Vagina (tissue), 2 donors: Measurements from ENCODE around the gene LRRFIP1. TPM values are rescaled to one million over a fixed set of nuclear protein-coding genes. Genes with fewer than 3 reads are reported as not detected.

Experiments used
- DNase-seq, 2 donors: peaks; one replicate each; pipeline ENCODE4 v3.0.0-alpha.2; 2017; ENCODE audit errors: extremely low spot score in 2 of 2
- H3K27ac ChIP-seq: fragments of 200-600 bp; sonication (generic); one replicate; pipeline ENCODE4 v1.5.1; 2019
- H3K27me3 ChIP-seq: fragments of 200-600 bp; sonication (generic); one replicate; pipeline ENCODE4 v1.5.1; 2019
- H3K36me3 ChIP-seq, 2 donors: fragments of 200-600 bp; sonication (generic); one replicate each; pipeline ENCODE4 v1.5.1; 2017 to 2019
- H3K4me1 ChIP-seq: fragments of 200-600 bp; sonication (generic); one replicate; pipeline ENCODE4 v1.5.1; 2019
- H3K4me3 ChIP-seq, 2 donors: fragments of 200-600 bp; sonication (generic); 1 replicate in 1 of 2; 2 replicates in 1 of 2; pipeline ENCODE4 v1.5.1; 2016 to 2019
- H3K9me3 ChIP-seq: fragments of 200-600 bp; sonication (generic); one replicate; pipeline ENCODE4 v1.5.1; 2019
- POLR2A ChIP-seq, 2 donors: fragments of 450-650 bp; IDR thresholded peaks; one replicate each; pipeline ENCODE4 v1.6.1; 2017; ENCODE audit warnings: antibody characterized with exemption in 2 of 2, mild to moderate bottlenecking in 2 of 2, moderate library complexity in 2 of 2
- POLR2AphosphoS5 ChIP-seq, 2 donors: sonication (generic); formaldehyde crosslinking; IDR thresholded peaks; one replicate each; pipeline ENCODE4 v1.9.0; 2017; ENCODE audit warnings: antibody characterized with exemption in 2 of 2, mild to moderate bottlenecking in 2 of 2, low read depth in 1 of 2; ENCODE audit not compliant: insufficient read depth in 1 of 2
- intact Hi-C: fragments of 100-400 bp; cut with DNase I; formaldehyde crosslinking; loops from one replicate; pipeline ENCODE4 v1.15.1; 2023
- total RNA-seq: library from RNA; depleted of rRNA; stranded (reverse); fragments of >200 nt; gene quantifications from one replicate; pipeline ENCODE4 v1.2.3, GENCODE V29; 2016
- TF ChIP-seq, protein P1 (sequence below), 3 experiments: fragments of 450-650 bp in 2 of 3; fragments of 200-600 bp in 1 of 3; sonication (generic) in 1 of 3; IDR thresholded peaks; one replicate each; pipeline ENCODE4 v1.5.1; 2017 to 2019; ENCODE audit warnings: antibody characterized with exemption in 3 of 3, mild to moderate bottlenecking in 2 of 3, moderate library complexity in 2 of 3

LRRFIP1 gene
- total RNA-seq, 1 donor from 2014 or later = 132 TPM

DNA sequence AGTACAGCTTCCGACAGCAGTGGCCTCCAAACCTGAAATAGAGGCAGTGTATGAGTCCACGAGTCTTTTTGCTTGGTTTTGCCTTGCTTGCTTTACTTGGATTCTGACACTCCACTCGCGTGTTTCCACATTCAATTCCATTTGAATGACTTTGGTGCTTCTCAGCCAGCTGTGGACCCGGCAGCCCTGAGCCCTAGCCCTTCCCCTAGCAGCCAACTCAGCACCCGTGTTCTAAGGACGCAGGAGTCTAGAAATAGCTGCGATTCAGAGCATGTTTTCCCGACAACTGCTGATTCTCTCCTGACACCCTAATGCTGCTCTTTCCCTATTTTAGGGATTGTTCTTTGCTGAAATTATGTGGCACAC, 20.6 kb downstream of the LRRFIP1 start:
- H3K27ac ChIP-seq = no peak overlapping the region
- DNase-seq = no peak

GRCh38 chr2:237649541-237650454, 22.4 kb downstream of the LRRFIP1 start:
- Histone ChIP-seq H3K27ac (no peak overlapping the region), H3K4me3 (no peak overlapping the region), H3K27me3 (no peaks in the 10 kb centered on the region), H3K4me1 (no peaks in the 10 kb centered on the region), H3K9me3 (no peaks in the 10 kb centered on the region), H3K36me3 (no peaks in the 10 kb centered on the region)
- intact Hi-C loops = no loop called here
- TF ChIP-seq POLR2AphosphoS5 (IDR thresholded peaks at IDR 0.05; ENCODE audit: insufficient read depth in 1 of 2, low read depth in 1 of 2) (no peak), POLR2A (IDR thresholded peaks at IDR 0.05) (no peak)
- TF ChIP-seq, protein P1, sequence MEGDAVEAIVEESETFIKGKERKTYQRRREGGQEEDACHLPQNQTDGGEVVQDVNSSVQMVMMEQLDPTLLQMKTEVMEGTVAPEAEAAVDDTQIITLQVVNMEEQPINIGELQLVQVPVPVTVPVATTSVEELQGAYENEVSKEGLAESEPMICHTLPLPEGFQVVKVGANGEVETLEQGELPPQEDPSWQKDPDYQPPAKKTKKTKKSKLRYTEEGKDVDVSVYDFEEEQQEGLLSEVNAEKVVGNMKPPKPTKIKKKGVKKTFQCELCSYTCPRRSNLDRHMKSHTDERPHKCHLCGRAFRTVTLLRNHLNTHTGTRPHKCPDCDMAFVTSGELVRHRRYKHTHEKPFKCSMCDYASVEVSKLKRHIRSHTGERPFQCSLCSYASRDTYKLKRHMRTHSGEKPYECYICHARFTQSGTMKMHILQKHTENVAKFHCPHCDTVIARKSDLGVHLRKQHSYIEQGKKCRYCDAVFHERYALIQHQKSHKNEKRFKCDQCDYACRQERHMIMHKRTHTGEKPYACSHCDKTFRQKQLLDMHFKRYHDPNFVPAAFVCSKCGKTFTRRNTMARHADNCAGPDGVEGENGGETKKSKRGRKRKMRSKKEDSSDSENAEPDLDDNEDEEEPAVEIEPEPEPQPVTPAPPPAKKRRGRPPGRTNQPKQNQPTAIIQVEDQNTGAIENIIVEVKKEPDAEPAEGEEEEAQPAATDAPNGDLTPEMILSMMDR (IDR thresholded peaks at IDR 0.05) = no peak
- DNase-seq = no peak

More for the DNA sequence above, 20.6 kb downstream of the LRRFIP1 start:
- no peak for TF ChIP-seq POLR2A (IDR thresholded peaks at IDR 0.05)
- TF ChIP-seq, protein P1 (IDR thresholded peaks at IDR 0.05) = no peak
- no peak for TF ChIP-seq POLR2AphosphoS5 (IDR thresholded peaks at IDR 0.05; ENCODE audit: insufficient read depth in 1 of 2, low read depth in 1 of 2)
- Histone ChIP-seq H3K9me3 (no peaks in the 10 kb centered on the region), H3K36me3 (no peaks in the 10 kb centered on the region), H3K4me1 (no peaks in the 10 kb centered on the region), H3K27me3 (no peaks in the 10 kb centered on the region), H3K4me3 (no peak overlapping the region)
- intact Hi-C loops = no loop called here

DNA sequence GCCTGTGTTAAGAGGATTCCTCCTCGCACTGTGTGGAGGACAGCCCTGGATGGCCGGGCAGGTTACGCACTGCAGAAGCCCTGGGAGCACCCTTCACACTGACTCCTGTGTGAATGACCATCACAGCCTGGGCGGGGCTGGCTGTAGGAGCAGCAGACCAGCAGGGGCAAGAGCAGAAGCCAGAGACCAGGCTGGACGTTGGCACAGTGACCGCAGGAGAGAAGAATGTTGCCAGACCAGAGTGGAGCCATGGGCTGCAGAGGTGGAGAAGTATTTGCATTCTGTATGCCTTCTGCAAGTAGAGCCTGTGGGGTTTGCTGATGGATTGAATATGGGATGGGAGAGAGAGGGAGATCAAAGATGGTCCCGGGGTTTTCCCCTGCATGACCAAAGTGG, 23.1 kb downstream of the LRRFIP1 start:
- H3K9me3 ChIP-seq = no peaks in the 10 kb centered on the region
- H3K4me3 ChIP-seq = no peak overlapping the region
- DNase-seq = no peak
- H3K36me3 ChIP-seq = no peaks in the 10 kb centered on the region
- no peak for TF ChIP-seq POLR2AphosphoS5 (IDR thresholded peaks at IDR 0.05; ENCODE audit: insufficient read depth in 1 of 2, low read depth in 1 of 2)
- no peak for TF ChIP-seq POLR2A (IDR thresholded peaks at IDR 0.05)
- TF ChIP-seq, protein P1 (IDR thresholded peaks at IDR 0.05) = no peak
- no peaks in the 10 kb centered on the region for H3K4me1 ChIP-seq
- intact Hi-C loops = no loop called here
- H3K27ac ChIP-seq = no peak overlapping the region
- no peaks in the 10 kb centered on the region for H3K27me3 ChIP-seq

DNA sequence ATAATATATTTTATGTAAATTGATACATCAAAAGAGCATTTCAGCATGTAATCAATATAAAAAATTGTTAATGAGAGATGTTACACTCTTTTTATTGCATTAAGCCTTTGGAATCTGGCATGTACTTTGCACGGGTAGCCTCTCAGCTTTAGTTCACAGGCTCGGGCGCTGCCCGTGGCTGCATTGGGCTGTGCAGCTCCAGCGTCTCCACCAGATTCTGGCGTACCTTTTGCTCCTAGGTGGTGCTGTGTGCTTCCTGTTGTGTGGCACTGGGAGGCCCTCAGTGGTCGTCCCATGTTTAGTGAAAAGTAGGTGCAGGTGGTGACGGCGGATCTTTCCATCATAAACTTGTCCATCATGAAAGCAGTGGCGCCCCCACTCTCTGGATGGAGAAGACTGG, 24.4 kb downstream of the LRRFIP1 start:
- H3K27me3 ChIP-seq = no peaks in the 10 kb centered on the region
- no peak overlapping the region for H3K27ac ChIP-seq
- no peaks in the 10 kb centered on the region for H3K9me3 ChIP-seq
- intact Hi-C loops = no loop called here
- H3K36me3 ChIP-seq = no peaks in the 10 kb centered on the region
- TF ChIP-seq POLR2AphosphoS5 (IDR thresholded peaks at IDR 0.05; ENCODE audit: insufficient read depth in 1 of 2, low read depth in 1 of 2) = no peak
- TF ChIP-seq POLR2A (IDR thresholded peaks at IDR 0.05) = no peak
- TF ChIP-seq, protein P1 (IDR thresholded peaks at IDR 0.05) = no peak
- no peaks in the 10 kb centered on the region for H3K4me1 ChIP-seq
- no peak overlapping the region for H3K4me3 ChIP-seq
- DNase-seq = no peak

GRCh38 chr2:237652181-237652580, 24.8 kb downstream of the LRRFIP1 start:
- intact Hi-C loops = no loop called here

More at GRCh38 chr2:237652181-237652580, 24.8 kb downstream of the LRRFIP1 start:
- TF ChIP-seq, protein P1 (IDR thresholded peaks at IDR 0.05) = no peak
- TF ChIP-seq POLR2A (IDR thresholded peaks at IDR 0.05) = no peak
- no peak for TF ChIP-seq POLR2AphosphoS5 (IDR thresholded peaks at IDR 0.05; ENCODE audit: insufficient read depth in 1 of 2, low read depth in 1 of 2)
- no peaks in the 10 kb centered on the region for H3K36me3 ChIP-seq
- no peaks in the 10 kb centered on the region for H3K27me3 ChIP-seq
- no peaks in the 10 kb centered on the region for H3K9me3 ChIP-seq
- no peaks in the 10 kb centered on the region for H3K4me1 ChIP-seq
- DNase-seq = no peak
- no peak overlapping the region for H3K4me3 ChIP-seq
- H3K27ac ChIP-seq = no peak overlapping the region
